RWPE2 (cell line): Measurements from ENCODE around the gene C3orf52.

ENCODE experiments used
- ATAC-seq: fragments of 200-7000 bp; cut with Tn5 transposase; 3 replicates; pipeline ENCODE4 v1.9.1; 2021; ENCODE audit warnings: low read depth
- DNase-seq: peaks from one replicate; pipeline ENCODE4 v3.0.0-alpha.2; 2020; ENCODE audit warnings: low spot score
- H3K27ac ChIP-seq: fragments of 450-650 bp; 2 replicates; pipeline ENCODE4 v1.5.1; 2017; ENCODE audit warnings: mild to moderate bottlenecking; ENCODE audit not compliant: poor library complexity, severe bottlenecking
- H3K27me3 ChIP-seq: fragments of 250-450 bp; sonication (Bioruptor Pico); 2 replicates; pipeline ENCODE4 v1.5.1; 2021; ENCODE audit warnings: mild to moderate bottlenecking, moderate library complexity; ENCODE audit not compliant: insufficient read depth, poor library complexity, severe bottlenecking
- H3K36me3 ChIP-seq: fragments of 250-450 bp; sonication (Bioruptor Pico); 2 replicates; pipeline ENCODE4 v1.5.1; 2020; ENCODE audit warnings: low read depth, mild to moderate bottlenecking, moderate library complexity
- H3K4me1 ChIP-seq: fragments of 250-450 bp; sonication (Bioruptor Pico); 2 replicates; pipeline ENCODE4 v1.5.1; 2021; ENCODE audit warnings: mild to moderate bottlenecking, moderate library complexity; ENCODE audit not compliant: insufficient read depth, poor library complexity, severe bottlenecking
- H3K4me3 ChIP-seq: fragments of 250-450 bp; sonication (Bioruptor Pico); 2 replicates; pipeline ENCODE4 v1.5.1; 2021; ENCODE audit warnings: mild to moderate bottlenecking, moderate library complexity; ENCODE audit not compliant: severe bottlenecking
- H3K9me3 ChIP-seq: fragments of 250-450 bp; sonication (Bioruptor Pico); 2 replicates; pipeline ENCODE4 v1.5.1; 2021; ENCODE audit warnings: mild to moderate bottlenecking, moderate library complexity; ENCODE audit not compliant: severe bottlenecking
- TF ChIP-seq, protein P1 (sequence below): fragments of 450-650 bp; IDR thresholded peaks from one replicate; pipeline ENCODE4 v1.5.1; 2017; ENCODE audit warnings: mild to moderate bottlenecking, moderate library complexity; ENCODE audit not compliant: poor library complexity, severe bottlenecking

C3orf52 gene

DNA sequence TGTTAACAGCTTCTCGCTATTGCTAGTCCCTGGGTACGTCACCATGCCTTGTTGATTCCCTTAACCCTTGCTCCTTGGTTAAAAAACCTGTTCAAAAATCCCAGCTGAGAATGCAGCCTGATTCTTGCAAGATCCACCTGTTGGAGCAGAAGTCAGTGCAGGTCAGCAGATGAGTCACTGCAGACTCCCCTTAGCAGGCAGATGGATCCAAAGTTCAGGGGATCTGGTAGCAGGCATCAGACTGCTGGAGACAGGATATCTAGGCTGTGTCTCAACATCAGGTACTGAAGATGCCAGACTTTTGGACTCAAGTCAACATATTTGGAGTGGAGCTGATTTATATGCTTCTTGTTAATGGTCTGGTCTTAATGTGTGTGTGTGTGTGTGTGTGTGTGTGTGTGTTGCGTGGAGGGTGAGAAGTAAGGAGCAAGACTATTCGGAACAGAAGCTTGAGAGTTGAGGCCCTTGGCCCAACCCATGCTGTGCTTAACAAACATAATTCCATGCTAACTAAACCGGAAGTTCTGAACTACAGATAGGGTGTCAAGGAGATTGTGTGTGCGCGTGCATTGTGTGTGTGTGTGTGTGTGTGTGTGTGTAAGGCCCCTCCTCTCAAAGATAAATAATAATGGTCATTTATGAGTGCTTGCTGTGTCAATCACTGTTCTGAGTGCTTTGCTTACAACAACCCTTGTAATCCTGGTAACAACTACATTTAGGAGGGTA is 1.0 kb upstream of the C3orf52 start:
- Histone ChIP-seq H3K4me1 (peaks cover 17% of the 10 kb centered on the region), H3K4me3 (no peak overlapping the region), H3K27me3 (no peaks in the 10 kb centered on the region), H3K27ac (peak overlapping the region; percentile 62), H3K9me3 (no peaks in the 10 kb centered on the region), H3K36me3 (no peaks in the 10 kb centered on the region)
- TF ChIP-seq, protein P1, sequence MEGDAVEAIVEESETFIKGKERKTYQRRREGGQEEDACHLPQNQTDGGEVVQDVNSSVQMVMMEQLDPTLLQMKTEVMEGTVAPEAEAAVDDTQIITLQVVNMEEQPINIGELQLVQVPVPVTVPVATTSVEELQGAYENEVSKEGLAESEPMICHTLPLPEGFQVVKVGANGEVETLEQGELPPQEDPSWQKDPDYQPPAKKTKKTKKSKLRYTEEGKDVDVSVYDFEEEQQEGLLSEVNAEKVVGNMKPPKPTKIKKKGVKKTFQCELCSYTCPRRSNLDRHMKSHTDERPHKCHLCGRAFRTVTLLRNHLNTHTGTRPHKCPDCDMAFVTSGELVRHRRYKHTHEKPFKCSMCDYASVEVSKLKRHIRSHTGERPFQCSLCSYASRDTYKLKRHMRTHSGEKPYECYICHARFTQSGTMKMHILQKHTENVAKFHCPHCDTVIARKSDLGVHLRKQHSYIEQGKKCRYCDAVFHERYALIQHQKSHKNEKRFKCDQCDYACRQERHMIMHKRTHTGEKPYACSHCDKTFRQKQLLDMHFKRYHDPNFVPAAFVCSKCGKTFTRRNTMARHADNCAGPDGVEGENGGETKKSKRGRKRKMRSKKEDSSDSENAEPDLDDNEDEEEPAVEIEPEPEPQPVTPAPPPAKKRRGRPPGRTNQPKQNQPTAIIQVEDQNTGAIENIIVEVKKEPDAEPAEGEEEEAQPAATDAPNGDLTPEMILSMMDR = no peak
- DNase-seq = no peak
- ATAC-seq = peak; percentile 28; the same call in 1 of the 3 replicates

DNA sequence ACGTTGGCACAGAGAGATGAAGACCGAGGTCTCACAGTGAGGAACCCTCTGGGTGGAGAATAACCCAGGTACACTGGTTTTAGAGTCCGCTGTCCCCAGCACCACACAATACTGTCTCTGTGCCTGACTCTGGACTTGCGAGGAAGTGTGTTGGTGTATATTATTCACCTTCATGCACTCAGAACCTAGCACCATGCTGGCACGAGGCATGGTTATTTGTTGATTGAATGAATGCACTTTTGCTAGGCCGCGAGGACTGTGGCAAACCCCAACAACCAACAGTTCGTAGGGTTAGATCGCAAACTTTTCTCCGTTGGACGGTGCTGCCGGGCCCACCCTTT is 484 bp upstream of the C3orf52 start:
- H3K36me3 ChIP-seq = no peaks in the 10 kb centered on the region
- peak overlapping the region; percentile 57 for H3K4me3 ChIP-seq
- peaks cover 17% of the 10 kb centered on the region for H3K4me1 ChIP-seq
- peak overlapping the region; percentile 62 for H3K27ac ChIP-seq
- TF ChIP-seq, protein P1 = no peak
- H3K9me3 ChIP-seq = no peaks in the 10 kb centered on the region
- H3K27me3 ChIP-seq = no peaks in the 10 kb centered on the region
- ATAC-seq (no peak; the same call in 2 of the 3 replicates), DNase-seq (no peak)

DNA sequence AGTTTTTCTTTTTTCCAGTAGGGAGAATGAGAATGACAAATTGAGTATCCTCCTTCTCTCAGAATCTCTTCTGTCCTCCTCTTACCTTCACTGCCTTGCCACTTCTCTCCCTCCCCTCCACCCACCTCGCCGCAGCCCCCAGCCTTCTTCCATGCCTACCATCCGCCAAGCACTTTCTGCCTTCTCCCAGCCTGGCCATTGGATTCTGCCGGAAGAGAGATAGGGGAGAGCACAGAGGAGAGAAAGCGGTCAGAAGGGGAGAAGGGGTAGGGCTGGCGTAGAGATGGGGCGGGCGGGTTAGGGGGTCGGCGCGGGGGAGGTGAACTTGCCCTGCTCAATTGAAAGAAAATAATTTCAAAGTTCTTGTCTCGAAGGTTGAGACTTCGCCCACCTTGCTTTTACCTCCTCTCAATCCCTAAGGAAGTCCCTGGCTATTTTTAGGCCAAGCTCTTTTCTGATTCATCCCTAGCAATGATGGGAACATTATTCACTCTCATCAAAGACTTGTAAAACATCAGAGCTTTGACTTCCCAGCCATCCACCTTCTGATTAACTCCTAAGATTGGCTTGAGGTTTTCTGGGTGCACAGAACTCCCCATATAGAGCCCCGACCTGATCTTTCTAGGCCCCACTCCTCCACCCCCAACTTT is 811 bp downstream of the C3orf52 start:
- no peaks in the 10 kb centered on the region for H3K9me3 ChIP-seq
- TF ChIP-seq, protein P1 = no peak
- H3K4me1 ChIP-seq = peaks cover 17% of the 10 kb centered on the region
- ATAC-seq (peak; percentile 50), DNase-seq (no peak)
- H3K27me3 ChIP-seq = no peaks in the 10 kb centered on the region
- H3K36me3 ChIP-seq = no peaks in the 10 kb centered on the region
- H3K27ac ChIP-seq = peak overlapping the region; percentile 62
- H3K4me3 ChIP-seq = peak overlapping the region; percentile 57

DNA sequence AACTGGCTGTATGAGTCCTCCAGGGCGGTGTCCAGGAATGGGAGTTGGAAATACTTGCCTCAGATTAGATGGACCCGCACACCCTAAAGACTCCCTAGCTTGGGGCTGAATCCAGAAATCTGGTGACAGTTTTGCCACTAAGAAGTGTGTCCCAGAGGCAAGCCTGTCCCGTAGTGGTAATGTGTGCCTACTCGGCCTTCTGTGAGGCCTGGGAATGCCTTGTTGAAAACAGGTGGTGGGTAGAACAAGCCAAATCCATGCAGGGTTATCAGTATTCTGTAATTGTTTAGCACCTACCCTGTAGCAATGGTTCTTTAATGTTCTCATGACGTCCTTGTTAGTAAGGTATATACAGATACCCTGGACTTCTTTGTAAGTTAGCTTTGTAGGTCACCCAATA is 1.6 kb downstream of the C3orf52 start:
- H3K4me1 ChIP-seq = peaks cover 17% of the 10 kb centered on the region
- no peaks in the 10 kb centered on the region for H3K36me3 ChIP-seq
- H3K4me3 ChIP-seq = peak overlapping the region; percentile 57
- ATAC-seq = no peak
- no peaks in the 10 kb centered on the region for H3K27me3 ChIP-seq
- DNase-seq = no peak
- TF ChIP-seq, protein P1 = no peak
- H3K27ac ChIP-seq = peak overlapping the region; percentile 62
- no peaks in the 10 kb centered on the region for H3K9me3 ChIP-seq

DNA sequence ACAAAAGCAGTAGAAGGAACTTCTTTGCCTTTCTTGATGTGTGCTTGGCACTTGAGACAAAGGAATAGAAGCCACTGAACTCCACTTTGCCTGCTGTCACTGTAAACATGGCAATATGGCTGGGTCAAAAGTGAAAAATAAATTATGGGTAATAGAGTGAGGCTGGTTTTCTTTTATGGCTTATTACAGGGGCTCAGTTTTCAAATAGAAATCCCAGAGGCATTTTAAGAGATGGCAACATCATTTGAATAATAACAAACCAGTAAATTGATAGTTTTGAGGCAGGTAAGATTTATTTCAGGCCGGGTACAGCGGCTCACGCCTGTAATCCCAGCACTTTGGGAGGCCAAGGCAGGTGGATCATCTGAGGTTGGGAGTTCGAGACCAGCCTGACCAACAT is 2.8 kb downstream of the C3orf52 start:
- Histone ChIP-seq H3K4me3 (no peak overlapping the region), H3K9me3 (no peaks in the 10 kb centered on the region), H3K27me3 (no peaks in the 10 kb centered on the region), H3K27ac (no peak overlapping the region), H3K36me3 (peaks cover 7% of the 10 kb centered on the region; the same call in 1 of the 2 replicates), H3K4me1 (peaks cover 17% of the 10 kb centered on the region)
- TF ChIP-seq, protein P1 = no peak
- ATAC-seq (no peak), DNase-seq (no peak)
